ENCODE measurements around the gene HMGB1.

DNA sequence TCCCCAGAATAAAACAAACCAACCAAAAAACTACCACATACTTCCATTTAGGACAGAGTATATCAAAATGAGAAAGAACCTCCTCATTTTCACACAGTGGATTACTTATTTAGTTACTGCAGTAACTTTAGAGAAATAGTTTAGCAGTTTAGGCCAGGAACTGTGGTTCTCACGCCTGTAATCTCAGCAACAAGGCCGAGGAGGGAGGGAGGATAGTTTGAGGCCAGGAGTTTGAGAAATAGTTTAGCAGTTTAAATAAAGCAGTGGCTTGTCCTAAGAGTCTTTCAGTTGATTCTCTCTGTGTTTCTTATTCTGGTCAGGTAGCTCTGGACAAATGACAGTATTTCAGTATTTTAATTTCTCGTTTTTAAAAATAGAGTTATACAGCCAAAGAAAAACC, 9.4 kb downstream of the HMGB1 start:
- TF ChIP-seq MYC (IDR thresholded peaks at IDR 0.05; ENCODE audit: low read depth, low read length), result no peak
- TF ChIP-seq, protein P1, sequence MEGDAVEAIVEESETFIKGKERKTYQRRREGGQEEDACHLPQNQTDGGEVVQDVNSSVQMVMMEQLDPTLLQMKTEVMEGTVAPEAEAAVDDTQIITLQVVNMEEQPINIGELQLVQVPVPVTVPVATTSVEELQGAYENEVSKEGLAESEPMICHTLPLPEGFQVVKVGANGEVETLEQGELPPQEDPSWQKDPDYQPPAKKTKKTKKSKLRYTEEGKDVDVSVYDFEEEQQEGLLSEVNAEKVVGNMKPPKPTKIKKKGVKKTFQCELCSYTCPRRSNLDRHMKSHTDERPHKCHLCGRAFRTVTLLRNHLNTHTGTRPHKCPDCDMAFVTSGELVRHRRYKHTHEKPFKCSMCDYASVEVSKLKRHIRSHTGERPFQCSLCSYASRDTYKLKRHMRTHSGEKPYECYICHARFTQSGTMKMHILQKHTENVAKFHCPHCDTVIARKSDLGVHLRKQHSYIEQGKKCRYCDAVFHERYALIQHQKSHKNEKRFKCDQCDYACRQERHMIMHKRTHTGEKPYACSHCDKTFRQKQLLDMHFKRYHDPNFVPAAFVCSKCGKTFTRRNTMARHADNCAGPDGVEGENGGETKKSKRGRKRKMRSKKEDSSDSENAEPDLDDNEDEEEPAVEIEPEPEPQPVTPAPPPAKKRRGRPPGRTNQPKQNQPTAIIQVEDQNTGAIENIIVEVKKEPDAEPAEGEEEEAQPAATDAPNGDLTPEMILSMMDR (IDR thresholded peaks at IDR 0.05; ENCODE audit: low read depth, low read length), result no peak
